H1 (cell line): Measurements from ENCODE around the gene SPAAR. TPM values are rescaled to one million over a fixed set of nuclear protein-coding genes. Genes with fewer than 3 reads are reported as not detected.

Experiments
- CTCF ChIA-PET: fragments of 300-600 bp; sonication (Branson Sonifier 250); formaldehyde crosslinking; loops from one replicate; lab custom pipeline; 2021; ENCODE audit not compliant: partially characterized antibody; lab: Charles Lee
- POLR2A ChIA-PET: fragments of 300-600 bp; sonication (Branson Sonifier 250); formaldehyde crosslinking; loops from one replicate; lab custom pipeline; 2021; ENCODE audit warnings: inconsistent platforms; ENCODE audit not compliant: partially characterized antibody; lab: Charles Lee
- DNase-seq, 2 experiments: peaks; one replicate each; pipeline versions ENCODE4 v3.0.0 to v3.0.0-alpha.2; 2010 to 2022; ENCODE audit warnings: low spot score in 2 of 2, low read depth in 1 of 2, mixed read lengths in 1 of 2
- FAIRE-seq: peaks from 2 replicates; lab custom pipeline; 2011; peaks lifted over from hg19 to GRCh38; lab: Jason Lieb, UNC
- H2AFZ ChIP-seq: 2 replicates; pipeline ENCODE4 v1.8.1; 2012; ENCODE audit warnings: low read length, inconsistent platforms
- H2AK5ac ChIP-seq: 2 replicates; pipeline ENCODE4 v1.6.1; 2013; ENCODE audit warnings: low read depth, low read length
- H2BK120ac ChIP-seq: replicated peaks from 2 replicates; pipeline ENCODE3; 2013; ENCODE audit warnings: low read depth, low read length, inconsistent platforms
- H2BK12ac ChIP-seq: 2 replicates; pipeline ENCODE4 v1.6.1; 2013; ENCODE audit warnings: low read depth, low read length
- H2BK15ac ChIP-seq: 2 replicates; pipeline ENCODE4 v1.6.1; 2013; ENCODE audit warnings: low read length
- H2BK20ac ChIP-seq: 2 replicates; pipeline ENCODE4 v1.6.1; 2013; ENCODE audit warnings: low read length
- H2BK5ac ChIP-seq: 2 replicates; pipeline ENCODE4 v1.6.1; 2013; ENCODE audit warnings: low read depth, low read length
- H3K14ac ChIP-seq: 2 replicates; pipeline ENCODE4 v1.6.1; 2013; ENCODE audit warnings: inconsistent platforms; ENCODE audit not compliant: insufficient read length
- H3K18ac ChIP-seq: 2 replicates; pipeline ENCODE4 v1.6.1; 2013; ENCODE audit warnings: low read length; ENCODE audit errors: extremely low read depth
- H3K23ac ChIP-seq: 2 replicates; pipeline ENCODE4 v1.6.1; 2013; ENCODE audit warnings: inconsistent platforms; ENCODE audit not compliant: insufficient read length
- H3K23me2 ChIP-seq: 2 replicates; pipeline ENCODE4 v1.6.1; 2013; ENCODE audit warnings: low read depth, low read length
- H3K27ac ChIP-seq: 2 replicates; pipeline ENCODE4 v1.6.1; 2011; ENCODE audit warnings: low read depth, low read length, inconsistent platforms
- H3K27me3 ChIP-seq, 4 experiments: replicated peaks in 1 of 4; 1 replicate in 1 of 4; 2 replicates in 3 of 4; pipeline versions ENCODE4 v1.6.1 to v1.8.1; 2011 to 2013; ENCODE audit warnings: low read length in 3 of 4, mild to moderate bottlenecking in 3 of 4, inconsistent platforms in 2 of 4, mixed read lengths in 2 of 4, moderate library complexity in 1 of 4; ENCODE audit not compliant: control insufficient read depth in 3 of 4, insufficient read depth in 3 of 4; ENCODE audit errors: extremely low read depth in 1 of 4
- H3K36me3 ChIP-seq, 4 experiments: 2 replicates each; pipeline versions ENCODE4 v1.6.1 to v1.8.1; 2011 to 2013; ENCODE audit warnings: mild to moderate bottlenecking in 4 of 4, low read length in 3 of 4, moderate library complexity in 2 of 4, control low read depth in 1 of 4, inconsistent platforms in 1 of 4; ENCODE audit not compliant: insufficient read depth in 4 of 4, control insufficient read depth in 2 of 4
- H3K4ac ChIP-seq: replicated peaks from 2 replicates; pipeline ENCODE3; 2013; ENCODE audit warnings: low read length, low read depth, mixed read lengths, inconsistent platforms; ENCODE audit not compliant: insufficient read length
- H3K4me1 ChIP-seq, 4 experiments: replicated peaks in 1 of 4; 1 replicate in 1 of 4; 2 replicates in 3 of 4; pipeline versions ENCODE4 v1.6.1 to v1.8.1; 2011 to 2013; ENCODE audit warnings: low read length in 3 of 4, inconsistent platforms in 2 of 4, mixed read lengths in 1 of 4; ENCODE audit not compliant: insufficient read depth in 4 of 4, control insufficient read depth in 3 of 4
- H3K4me2 ChIP-seq, 2 experiments: 2 replicates each; pipeline versions ENCODE4 v1.6.1 to v1.8.1; 2011 to 2013; ENCODE audit warnings: low read depth in 2 of 2, low read length in 2 of 2, control low read depth in 1 of 2, inconsistent platforms in 1 of 2, mild to moderate bottlenecking in 1 of 2; ENCODE audit not compliant: insufficient read depth in 1 of 2
- H3K4me3 ChIP-seq, 4 experiments: fragments of 200-600, 300-600 bp in 1 of 4; sonication (generic), shearing (Covaris generic), sonication (Bioruptor Twin) in 1 of 4; 2 replicates each; pipeline versions ENCODE4 v1.5.1 to v1.8.1; 2011 to 2016; ENCODE audit warnings: low read length in 4 of 4, low read depth in 3 of 4, control low read depth in 2 of 4, inconsistent platforms in 2 of 4, mild to moderate bottlenecking in 2 of 4, mixed read lengths in 1 of 4, moderate library complexity in 1 of 4; ENCODE audit not compliant: insufficient read depth in 2 of 4; ENCODE audit errors: extremely low read depth in 1 of 4
- H3K56ac ChIP-seq: replicated peaks from 2 replicates; pipeline ENCODE3; 2013; ENCODE audit warnings: low read depth, mild to moderate bottlenecking, mixed read lengths, low read length, inconsistent platforms; ENCODE audit not compliant: insufficient read length
- H3K79me1 ChIP-seq: 2 replicates; pipeline ENCODE4 v1.6.1; 2013; ENCODE audit warnings: low read depth, low read length, control low read depth
- H3K79me2 ChIP-seq, 2 experiments: 2 replicates each; pipeline versions ENCODE4 v1.6.1 to v1.8.1; 2012 to 2013; ENCODE audit warnings: low read length in 2 of 2, mild to moderate bottlenecking in 2 of 2, inconsistent platforms in 1 of 2; ENCODE audit not compliant: insufficient read depth in 2 of 2, control insufficient read depth in 1 of 2
- H3K9ac ChIP-seq, 4 experiments: replicated peaks in 1 of 4; 1 replicate in 1 of 4; 2 replicates in 3 of 4; pipeline versions ENCODE4 v1.6.1 to v1.8.1; 2011 to 2013; ENCODE audit warnings: low read depth in 3 of 4, low read length in 3 of 4, control low read depth in 2 of 4, mild to moderate bottlenecking in 2 of 4, moderate library complexity in 2 of 4, inconsistent platforms in 1 of 4; ENCODE audit errors: extremely low read depth in 1 of 4
- H3K9me3 ChIP-seq, 2 experiments: 2 replicates each; pipeline versions ENCODE4 v1.6.1 to v1.8.1; 2012 to 2013; ENCODE audit warnings: mild to moderate bottlenecking in 2 of 2, moderate library complexity in 2 of 2, control low read depth in 1 of 2, inconsistent platforms in 1 of 2, low read depth in 1 of 2, low read length in 1 of 2, mixed read lengths in 1 of 2; ENCODE audit not compliant: insufficient read depth in 2 of 2
- H4K20me1 ChIP-seq, 2 experiments: replicated peaks in 1 of 2; 2 replicates each; pipeline versions ENCODE3 to v1.8.1; 2011 to 2013; ENCODE audit warnings: inconsistent platforms in 2 of 2, low read length in 2 of 2, mild to moderate bottlenecking in 1 of 2; ENCODE audit not compliant: insufficient read depth in 2 of 2, control insufficient read depth in 1 of 2
- H4K5ac ChIP-seq: 2 replicates; pipeline ENCODE4 v1.6.1; 2013; ENCODE audit warnings: low read length, low read depth, mixed read lengths, inconsistent platforms; ENCODE audit not compliant: insufficient read length
- H4K8ac ChIP-seq: 2 replicates; pipeline ENCODE4 v1.8.0; 2013; ENCODE audit warnings: mild to moderate bottlenecking, moderate library complexity, low read length, inconsistent platforms; ENCODE audit not compliant: insufficient read depth; ENCODE audit errors: extremely low read depth
- H4K91ac ChIP-seq: replicated peaks from 2 replicates; pipeline ENCODE3; 2013; ENCODE audit warnings: low read length, mixed read lengths, inconsistent platforms; ENCODE audit not compliant: insufficient read length
- BRCA1 ChIP-seq: IDR thresholded peaks from 2 replicates; pipeline ENCODE4 v1.6.1; 2012; ENCODE audit warnings: low read depth, low read length, improper control_type of control experiment
- E2F6 ChIP-seq: IDR thresholded peaks from 2 replicates; pipeline ENCODE4 v1.6.1; 2012; ENCODE audit warnings: inconsistent platforms
- EGR1 ChIP-seq: IDR thresholded peaks from 2 replicates; pipeline ENCODE4 v1.6.1; 2011; ENCODE audit warnings: low read depth, low read length, borderline replicate concordance
- FOSL1 ChIP-seq: IDR thresholded peaks from 2 replicates; pipeline ENCODE4 v1.6.1; 2011; ENCODE audit warnings: mild to moderate bottlenecking, low read depth, low read length, moderate library complexity; ENCODE audit not compliant: insufficient read depth
- MAX ChIP-seq: IDR thresholded peaks from 2 replicates; pipeline ENCODE4 v1.6.1; 2012; ENCODE audit warnings: inconsistent platforms
- PHF8 ChIP-seq: fragments of 200-600 bp; sonication (generic); conservative IDR thresholded peaks from 2 replicates; pipeline ENCODE4 v1.7.1; 2012; ENCODE audit warnings: low read depth, mild to moderate bottlenecking, inconsistent platforms, low read length, moderate library complexity
- POU5F1 ChIP-seq: IDR thresholded peaks from 2 replicates; pipeline ENCODE4 v1.6.1; 2011; ENCODE audit warnings: low read depth, mild to moderate bottlenecking, low read length, moderate library complexity
- RBBP5 ChIP-seq: IDR thresholded peaks from 2 replicates; pipeline ENCODE4 v1.7.1; 2012; ENCODE audit warnings: low read depth, mild to moderate bottlenecking, inconsistent platforms, low read length, moderate library complexity, borderline replicate concordance
- RNF2 ChIP-seq: fragments of 200-900, 300-1000 bp; sonication (generic); IDR thresholded peaks from 2 replicates; pipeline ENCODE4 v1.7.1; 2016; ENCODE audit warnings: borderline replicate concordance, low read depth, mild to moderate bottlenecking, antibody characterized with exemption, low read length; ENCODE audit not compliant: poor library complexity, severe bottlenecking; ENCODE audit errors: missing control alignments
- TAF7 ChIP-seq: optimal IDR thresholded peaks from 2 replicates; pipeline ENCODE3; 2011; ENCODE audit warnings: low read depth, mild to moderate bottlenecking, inconsistent platforms, low read length, moderate library complexity, borderline replicate concordance
- YY1 ChIP-seq: IDR thresholded peaks from 2 replicates; pipeline ENCODE4 v1.6.1; 2011; ENCODE audit warnings: low read depth, mild to moderate bottlenecking, low read length
- WGBS, 2 experiments: shearing (Covaris generic) in 1 of 2; methylation state at CpG; one replicate each; pipeline versions ENCODE4 v1.1.6 to v1.1.7; 2013 to 2015; ENCODE audit warnings: low lambda C conversion rate in 2 of 2, mixed read lengths in 2 of 2, inconsistent platforms in 1 of 2, low coverage in 1 of 2, missing lambda C conversion rate in 1 of 2; ENCODE audit not compliant: insufficient replicate concordance in 2 of 2, insufficient coverage in 1 of 2, insufficient read length in 1 of 2; ENCODE audit errors: extremely low coverage in 1 of 2, missing lambda C conversion rate in 1 of 2; 5-methylcytosine and 5-hydroxymethylcytosine counted together
- polyA plus RNA-seq, 7 experiments: library from polyadenylated mRNA; depleted of rRNA in 3 of 7; stranded (reverse) in 5 of 7; unstranded in 2 of 7; fragments of >200 nt in 5 of 7; fragments of 200-250 nt in 2 of 7; gene quantifications; 1 replicate in 5 of 7; 2 replicates in 1 of 7; 4 replicates in 1 of 7; pipeline versions ENCODE4 v1.2.1 to v1.2.3, GENCODE V29; 2011 to 2013; ENCODE audit warnings: missing spikeins in 2 of 7, mixed read lengths in 2 of 7
- total RNA-seq: library from RNA; stranded (reverse); fragmentation: NEBNext Ultra II Directional; extraction: Animal tissue kit (Norgen Biotek cat#: 25700); gene quantifications from 2 replicates; pipeline ENCODE4 v1.2.1, GENCODE V29; 2021

The SPAAR gene
- total and polyA plus RNA-seq, 2 of the 8 experiments (the other 6 are each of a cell fraction or from before 2014, with no cell fraction given): 0.27 TPM; not detected in 1

- Histone ChIP-seq H3K79me1 (no peaks in the 10 kb centered on the region), H3K27ac (no peak overlapping the region), H2BK15ac (no peak overlapping the region), H3K23me2 (no peaks in the 10 kb centered on the region), H3K79me2 (no peaks in the 10 kb centered on the region), H3K9me3 (peaks cover 0 to 3% of the 10 kb centered on the region in 2 experiments; a peak in 2 of 4 replicates), H3K23ac (no peak overlapping the region), H4K8ac (no peak overlapping the region), H3K14ac (no peak overlapping the region), H4K91ac (no peak overlapping the region), H2AFZ (no peak overlapping the region), H2BK5ac (no peak overlapping the region), H3K4me1 (peaks cover 0 to 8% (median 6%) of the 10 kb centered on the region in 4 experiments; a peak in 6 of 7 replicates), H2BK20ac (no peak overlapping the region; the same call in 1 of the 2 replicates), H3K4ac (no peak overlapping the region), H4K5ac (no peak overlapping the region), H3K18ac (no peak overlapping the region), H3K4me2 (no peak overlapping the region), H3K36me3 (no peaks in the 10 kb centered on the region), H4K20me1 (peaks cover 0 to 3% of the 10 kb centered on the region in 2 experiments), H2AK5ac (no peak overlapping the region), H3K56ac (no peak overlapping the region), H3K4me3 (no peak overlapping the region), H3K27me3 (peaks cover 0 to 2% (median 0%) of the 10 kb centered on the region in 4 experiments; a peak in 1 of 7 replicates), H2BK12ac (peak overlapping the region; percentile 33; the same call in 1 of the 2 replicates), H2BK120ac (no peak overlapping the region), H3K9ac (no peak overlapping the region)
- ChIA-PET POLR2A (interaction anchor here (1.8 kb wide), 1 partner anchor 10 kb away, joined by 5 read pairs; no protein-coding TSS in a partner anchor), CTCF (interaction anchor here (0.8 to 2.1 kb wide), 3 partner anchors 10 to 38 kb away, joined by 3 to 7 read pairs (median 3); no protein-coding TSS in a partner anchor)
- WGBS, 2 experiments: 89% methylated on average over 3 of the region's 3 CpGs; no CpG with 5 or more reads in 1 of the 2 experiments
- DNase-seq (peak in 1 of 2 experiments; percentile 35), FAIRE-seq (no peak)
- TF ChIP-seq POU5F1 (no peak), FOSL1 (no peak), TAF7 (no peak), MAX (no peak), E2F6 (no peak), RBBP5 (no peak), RNF2 (no peak), PHF8 (no peak), YY1 (no peak), BRCA1 (no peak), EGR1 (no peak)
Observed at GRCh38 chr9:35871545-35871944, 37.7 kb upstream of the SPAAR start.
